HEK293 (cell line): ENCODE data around the gene SDC3.

ENCODE experiments used
- CTCF ChIA-PET: fragments of 350-600 bp; formaldehyde crosslinking; extraction: SDS; loops from one replicate; lab custom pipeline; 2021; ENCODE audit warnings: antibody characterized with exemption; lab: Yijun Ruan, JAX
- POLR2A ChIA-PET: fragments of 300-600 bp; formaldehyde crosslinking; extraction: SDS; loops from one replicate; lab custom pipeline; 2020; ENCODE audit warnings: antibody characterized with exemption, inconsistent platforms; lab: Yijun Ruan, JAX
- H3K27ac ChIP-seq: fragments of 200-500 bp; sonication (Bioruptor generic); 2 replicates; pipeline ENCODE4 v1.5.1; 2014; ENCODE audit warnings: low read depth, low read length, control low read depth, inconsistent platforms; ENCODE audit errors: extremely low read depth
- H3K36me3 ChIP-seq, 2 experiments: fragments of 200-500 bp in 1 of 2; sonication (Bioruptor generic) in 1 of 2; 1 replicate in 1 of 2; 2 replicates in 1 of 2; pipeline ENCODE4 v1.5.1; 2014 to 2017; ENCODE audit warnings: inconsistent platforms in 2 of 2, low read length in 2 of 2; ENCODE audit not compliant: control insufficient read depth in 2 of 2, insufficient read depth in 1 of 2
- H3K4me1 ChIP-seq: fragments of 200-500 bp; sonication (Bioruptor generic); 2 replicates; pipeline ENCODE4 v1.5.1; 2014; ENCODE audit warnings: mild to moderate bottlenecking, low read length, inconsistent platforms; ENCODE audit not compliant: control insufficient read depth, insufficient read depth
- H3K4me3 ChIP-seq: 2 replicates; pipeline ENCODE4 v1.5.1; 2011; ENCODE audit warnings: low read depth, mild to moderate bottlenecking, control low read depth, low read length, moderate library complexity
- H3K9me3 ChIP-seq: fragments of 200-500 bp; sonication (Bioruptor generic); 2 replicates; pipeline ENCODE4 v1.5.1; 2014; ENCODE audit warnings: low read depth, low read length, inconsistent platforms; ENCODE audit not compliant: control insufficient read depth, insufficient read depth
- GLIS2 ChIP-seq: fragments of 450-650 bp; formaldehyde crosslinking; IDR thresholded peaks from 2 replicates; pipeline ENCODE4 v1.5.1; 2016; ENCODE audit warnings: missing biosample characterization, missing genetic modification characterization
- KLF16 ChIP-seq: fragments of 450-650 bp; formaldehyde crosslinking; IDR thresholded peaks from 2 replicates; pipeline ENCODE4 v1.5.1; 2017; ENCODE audit warnings: missing biosample characterization, missing genetic modification characterization
- SCRT2 ChIP-seq: fragments of 450-650 bp; formaldehyde crosslinking; IDR thresholded peaks from 2 replicates; pipeline ENCODE4 v1.5.1; 2016; ENCODE audit warnings: missing biosample characterization, missing genetic modification characterization
- WT1 ChIP-seq: fragments of 450-650 bp; formaldehyde crosslinking; IDR thresholded peaks from 2 replicates; pipeline ENCODE4 v1.5.1; 2016; ENCODE audit warnings: missing biosample characterization, missing genetic modification characterization
- ZBTB17 ChIP-seq: fragments of 450-650 bp; formaldehyde crosslinking; IDR thresholded peaks from 2 replicates; pipeline ENCODE4 v1.5.1; 2016; ENCODE audit warnings: missing biosample characterization, missing genetic modification characterization
- ZBTB21 ChIP-seq: fragments of 450-650 bp; formaldehyde crosslinking; IDR thresholded peaks from 2 replicates; pipeline ENCODE4 v1.5.1; 2017; ENCODE audit warnings: missing biosample characterization, missing genetic modification characterization
- ZNF266 ChIP-seq: fragments of 450-650 bp; formaldehyde crosslinking; IDR thresholded peaks from 2 replicates; pipeline ENCODE4 v1.5.1; 2016; ENCODE audit warnings: missing biosample characterization, missing genetic modification characterization, low read depth
- ZNF292 ChIP-seq: fragments of 450-650 bp; formaldehyde crosslinking; IDR thresholded peaks from 2 replicates; pipeline ENCODE4 v1.5.1; 2016; ENCODE audit warnings: low read depth, missing biosample characterization, missing genetic modification characterization, borderline replicate concordance
- ZNF335 ChIP-seq: fragments of 450-650 bp; formaldehyde crosslinking; conservative IDR thresholded peaks from 2 replicates; pipeline ENCODE4 v1.5.1; 2016; ENCODE audit warnings: missing biosample characterization, missing genetic modification characterization
- ZNF548 ChIP-seq: fragments of 450-650 bp; formaldehyde crosslinking; IDR thresholded peaks from 2 replicates; pipeline ENCODE4 v1.5.1; 2016; ENCODE audit warnings: missing biosample characterization, missing genetic modification characterization
- ZNF555 ChIP-seq: fragments of 450-650 bp; formaldehyde crosslinking; conservative IDR thresholded peaks from 2 replicates; pipeline ENCODE4 v1.5.1; 2017; ENCODE audit warnings: missing biosample characterization, mild to moderate bottlenecking, missing genetic modification characterization, inconsistent platforms
- ZNF585B ChIP-seq: fragments of 450-650 bp; formaldehyde crosslinking; IDR thresholded peaks from 2 replicates; pipeline ENCODE4 v1.5.1; 2016; ENCODE audit warnings: missing biosample characterization, missing genetic modification characterization
- ZNF768 ChIP-seq: fragments of 450-650 bp; formaldehyde crosslinking; IDR thresholded peaks from 2 replicates; pipeline ENCODE4 v1.5.1; 2018; ENCODE audit warnings: missing biosample characterization, mild to moderate bottlenecking, missing genetic modification characterization
- ZNF777 ChIP-seq: fragments of 450-650 bp; formaldehyde crosslinking; IDR thresholded peaks from 2 replicates; pipeline ENCODE4 v1.5.1; 2017; ENCODE audit warnings: missing biosample characterization, missing genetic modification characterization, borderline replicate concordance
- TF ChIP-seq, protein P1 (sequence below): fragments of 450-650 bp; formaldehyde crosslinking; IDR thresholded peaks from 2 replicates; pipeline ENCODE4 v1.5.1; 2017; ENCODE audit warnings: missing biosample characterization, missing genetic modification characterization
- TF ChIP-seq, protein P2 (sequence below): fragments of 450-650 bp; formaldehyde crosslinking; IDR thresholded peaks from 2 replicates; pipeline ENCODE4 v1.5.1; 2016; ENCODE audit warnings: missing biosample characterization, missing genetic modification characterization
- TF ChIP-seq, protein P3 (sequence below): fragments of 450-650 bp; formaldehyde crosslinking; IDR thresholded peaks from 2 replicates; pipeline ENCODE4 v1.5.1; 2016; ENCODE audit warnings: missing biosample characterization, missing genetic modification characterization
- TF ChIP-seq, protein P4 (sequence below): fragments of 450-650 bp; formaldehyde crosslinking; conservative IDR thresholded peaks from 2 replicates; pipeline ENCODE4 v1.5.1; 2016; ENCODE audit warnings: low read depth, missing biosample characterization, missing genetic modification characterization

Gene SDC3

DNA sequence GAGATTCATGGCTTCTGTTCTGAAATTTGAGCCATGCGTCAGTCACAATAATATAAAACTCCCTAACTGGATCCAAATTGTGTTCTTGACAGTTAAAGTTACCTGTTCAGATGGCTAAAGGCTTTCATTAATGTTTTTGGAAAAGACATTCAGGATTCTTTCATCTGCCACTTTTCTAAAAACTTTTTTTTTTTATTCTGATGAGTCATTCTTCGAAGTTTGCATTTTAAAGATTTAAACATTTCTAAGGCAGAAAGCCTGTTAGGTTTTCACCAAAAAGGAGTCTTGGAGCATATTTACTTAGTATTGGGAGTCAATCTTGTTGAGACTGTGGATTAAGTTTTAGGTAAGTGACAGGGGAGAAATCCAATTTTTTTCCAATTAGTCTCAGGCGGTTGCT, 18.9 kb upstream of the SDC3 start:
- ChIA-PET CTCF (interaction anchor here (2.3 to 3.7 kb wide), 4 partner anchors 8 to 208 kb away, joined by 12 to 30 read pairs (median 20); no protein-coding TSS in a partner anchor), POLR2A (no interaction called here)
- Histone ChIP-seq H3K4me1 (no peaks in the 10 kb centered on the region), H3K36me3 (peaks cover 0 to 18% of the 10 kb centered on the region in 2 experiments; a peak in 1 of 3 replicates), H3K9me3 (no peaks in the 10 kb centered on the region), H3K4me3 (no peak overlapping the region), H3K27ac (no peak overlapping the region)
- TF ChIP-seq ZNF266 (tag by site-specific recombination) (no peak), WT1 (tag by site-specific recombination) (peak; percentile 88)
- TF ChIP-seq, protein P1, sequence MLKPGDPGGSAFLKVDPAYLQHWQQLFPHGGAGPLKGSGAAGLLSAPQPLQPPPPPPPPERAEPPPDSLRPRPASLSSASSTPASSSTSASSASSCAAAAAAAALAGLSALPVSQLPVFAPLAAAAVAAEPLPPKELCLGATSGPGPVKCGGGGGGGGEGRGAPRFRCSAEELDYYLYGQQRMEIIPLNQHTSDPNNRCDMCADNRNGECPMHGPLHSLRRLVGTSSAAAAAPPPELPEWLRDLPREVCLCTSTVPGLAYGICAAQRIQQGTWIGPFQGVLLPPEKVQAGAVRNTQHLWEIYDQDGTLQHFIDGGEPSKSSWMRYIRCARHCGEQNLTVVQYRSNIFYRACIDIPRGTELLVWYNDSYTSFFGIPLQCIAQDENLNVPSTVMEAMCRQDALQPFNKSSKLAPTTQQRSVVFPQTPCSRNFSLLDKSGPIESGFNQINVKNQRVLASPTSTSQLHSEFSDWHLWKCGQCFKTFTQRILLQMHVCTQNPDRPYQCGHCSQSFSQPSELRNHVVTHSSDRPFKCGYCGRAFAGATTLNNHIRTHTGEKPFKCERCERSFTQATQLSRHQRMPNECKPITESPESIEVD, result 0 out of 2 replicates have a peak, but pooled peaks have one; percentile 15

DNA sequence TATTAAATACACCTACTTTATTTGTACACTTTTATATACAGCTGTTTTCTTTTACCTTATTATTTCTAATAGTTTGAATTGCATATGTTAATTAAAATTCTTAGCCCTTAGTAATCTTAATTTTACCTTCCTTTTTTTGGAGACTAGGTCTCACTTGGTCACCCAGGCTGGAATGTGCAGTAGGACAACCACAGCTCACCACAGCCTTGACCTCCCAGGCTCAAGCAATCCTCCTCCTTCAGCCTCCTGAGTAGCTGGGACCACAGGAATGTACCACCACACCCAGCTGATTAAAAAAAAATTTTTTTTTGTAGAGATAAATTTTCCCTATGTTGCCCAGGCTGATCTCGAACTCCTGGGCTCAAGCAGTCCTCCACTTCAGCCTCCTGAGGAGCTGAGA, 15.0 kb upstream of the SDC3 start:
- Histone ChIP-seq H3K9me3 (no peaks in the 10 kb centered on the region), H3K27ac (no peak overlapping the region), H3K4me1 (no peaks in the 10 kb centered on the region), H3K36me3 (no peaks in the 10 kb centered on the region), H3K4me3 (no peak overlapping the region)
- POLR2A ChIA-PET, result no interaction called here
- TF ChIP-seq ZNF585B (tag by site-specific recombination) (no peak), ZNF555 (no peak)
- TF ChIP-seq, protein P2, sequence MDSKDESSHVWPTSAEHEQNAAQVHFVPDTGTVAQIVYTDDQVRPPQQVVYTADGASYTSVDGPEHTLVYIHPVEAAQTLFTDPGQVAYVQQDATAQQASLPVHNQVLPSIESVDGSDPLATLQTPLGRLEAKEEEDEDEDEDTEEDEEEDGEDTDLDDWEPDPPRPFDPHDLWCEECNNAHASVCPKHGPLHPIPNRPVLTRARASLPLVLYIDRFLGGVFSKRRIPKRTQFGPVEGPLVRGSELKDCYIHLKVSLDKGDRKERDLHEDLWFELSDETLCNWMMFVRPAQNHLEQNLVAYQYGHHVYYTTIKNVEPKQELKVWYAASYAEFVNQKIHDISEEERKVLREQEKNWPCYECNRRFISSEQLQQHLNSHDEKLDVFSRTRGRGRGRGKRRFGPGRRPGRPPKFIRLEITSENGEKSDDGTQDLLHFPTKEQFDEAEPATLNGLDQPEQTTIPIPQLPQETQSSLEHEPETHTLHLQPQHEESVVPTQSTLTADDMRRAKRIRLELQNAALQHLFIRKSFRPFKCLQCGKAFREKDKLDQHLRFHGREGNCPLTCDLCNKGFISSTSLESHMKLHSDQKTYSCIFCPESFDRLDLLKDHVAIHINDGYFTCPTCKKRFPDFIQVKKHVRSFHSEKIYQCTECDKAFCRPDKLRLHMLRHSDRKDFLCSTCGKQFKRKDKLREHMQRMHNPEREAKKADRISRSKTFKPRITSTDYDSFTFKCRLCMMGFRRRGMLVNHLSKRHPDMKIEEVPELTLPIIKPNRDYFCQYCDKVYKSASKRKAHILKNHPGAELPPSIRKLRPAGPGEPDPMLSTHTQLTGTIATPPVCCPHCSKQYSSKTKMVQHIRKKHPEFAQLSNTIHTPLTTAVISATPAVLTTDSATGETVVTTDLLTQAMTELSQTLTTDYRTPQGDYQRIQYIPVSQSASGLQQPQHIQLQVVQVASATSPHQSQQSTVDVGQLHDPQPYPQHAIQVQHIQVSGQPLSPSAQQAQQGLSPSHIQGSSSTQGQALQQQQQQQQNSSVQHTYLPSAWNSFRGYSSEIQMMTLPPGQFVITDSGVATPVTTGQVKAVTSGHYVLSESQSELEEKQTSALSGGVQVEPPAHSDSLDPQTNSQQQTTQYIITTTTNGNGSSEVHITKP, result 0 out of 2 replicates have a peak, but pooled peaks have one; percentile 19
- CTCF ChIA-PET, result interaction anchor here (0.6 to 7.4 kb wide), 11 partner anchors 10 to 1675 kb away, joined by 3 to 63 read pairs (median 3); no protein-coding TSS in a partner anchor

DNA sequence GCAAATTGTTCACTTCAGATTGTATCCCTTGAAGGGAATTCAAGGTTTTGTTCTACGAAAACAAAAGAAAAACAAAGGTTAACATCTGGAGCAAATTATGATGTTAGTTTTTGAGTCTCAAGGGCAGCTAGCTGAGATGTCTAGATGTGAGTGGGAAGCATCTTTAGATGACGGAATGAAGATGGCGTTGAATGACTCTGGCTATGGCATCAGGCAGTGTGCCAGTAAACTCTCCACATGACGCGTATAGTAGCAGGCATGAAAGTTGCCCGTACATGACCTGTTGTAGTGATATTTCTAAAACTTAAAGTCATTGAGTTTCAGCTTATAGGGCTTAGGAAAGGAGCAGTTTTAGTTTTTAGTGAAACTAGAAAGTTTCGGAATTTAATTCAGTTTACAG, 12.3 kb upstream of the SDC3 start:
- Histone ChIP-seq H3K4me1 (peaks cover 3% of the 10 kb centered on the region; the same call in 1 of the 2 replicates), H3K4me3 (no peak overlapping the region), H3K27ac (no peak overlapping the region), H3K9me3 (no peaks in the 10 kb centered on the region), H3K36me3 (no peaks in the 10 kb centered on the region)
- CTCF ChIA-PET, result interaction anchor here (0.6 to 7.4 kb wide), 7 partner anchors 10 to 730 kb away, joined by 3 to 63 read pairs (median 11); no protein-coding TSS in a partner anchor
- POLR2A ChIA-PET, result interaction anchor here (0.6 kb wide), 1 partner anchor 1252 kb away, joined by 3 read pairs; no protein-coding TSS in a partner anchor
- TF ChIP-seq ZNF548 (tag by site-specific recombination) (no peak), ZNF292 (tag by site-specific recombination) (no peak), ZBTB17 (tag by site-specific recombination) (peak; percentile 64), KLF16 (tag by site-specific recombination) (no peak), ZBTB21 (peak; percentile 54), GLIS2 (tag by site-specific recombination) (no peak), ZNF335 (tag by site-specific recombination) (peak; percentile 47; the same call in 1 of the 2 replicates), ZNF777 (no peak), SCRT2 (0 out of 2 replicates have a peak, but pooled peaks have one; percentile 25), ZNF768 (no peak)
- TF ChIP-seq, protein P3, sequence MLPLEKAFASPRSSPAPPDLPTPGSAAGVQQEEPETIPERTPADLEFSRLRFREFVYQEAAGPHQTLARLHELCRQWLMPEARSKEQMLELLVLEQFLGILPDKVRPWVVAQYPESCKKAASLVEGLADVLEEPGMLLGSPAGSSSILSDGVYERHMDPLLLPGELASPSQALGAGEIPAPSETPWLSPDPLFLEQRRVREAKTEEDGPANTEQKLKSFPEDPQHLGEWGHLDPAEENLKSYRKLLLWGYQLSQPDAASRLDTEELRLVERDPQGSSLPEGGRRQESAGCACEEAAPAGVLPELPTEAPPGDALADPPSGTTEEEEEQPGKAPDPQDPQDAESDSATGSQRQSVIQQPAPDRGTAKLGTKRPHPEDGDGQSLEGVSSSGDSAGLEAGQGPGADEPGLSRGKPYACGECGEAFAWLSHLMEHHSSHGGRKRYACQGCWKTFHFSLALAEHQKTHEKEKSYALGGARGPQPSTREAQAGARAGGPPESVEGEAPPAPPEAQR (tag by site-specific recombination), result no peak
- TF ChIP-seq, protein P4, sequence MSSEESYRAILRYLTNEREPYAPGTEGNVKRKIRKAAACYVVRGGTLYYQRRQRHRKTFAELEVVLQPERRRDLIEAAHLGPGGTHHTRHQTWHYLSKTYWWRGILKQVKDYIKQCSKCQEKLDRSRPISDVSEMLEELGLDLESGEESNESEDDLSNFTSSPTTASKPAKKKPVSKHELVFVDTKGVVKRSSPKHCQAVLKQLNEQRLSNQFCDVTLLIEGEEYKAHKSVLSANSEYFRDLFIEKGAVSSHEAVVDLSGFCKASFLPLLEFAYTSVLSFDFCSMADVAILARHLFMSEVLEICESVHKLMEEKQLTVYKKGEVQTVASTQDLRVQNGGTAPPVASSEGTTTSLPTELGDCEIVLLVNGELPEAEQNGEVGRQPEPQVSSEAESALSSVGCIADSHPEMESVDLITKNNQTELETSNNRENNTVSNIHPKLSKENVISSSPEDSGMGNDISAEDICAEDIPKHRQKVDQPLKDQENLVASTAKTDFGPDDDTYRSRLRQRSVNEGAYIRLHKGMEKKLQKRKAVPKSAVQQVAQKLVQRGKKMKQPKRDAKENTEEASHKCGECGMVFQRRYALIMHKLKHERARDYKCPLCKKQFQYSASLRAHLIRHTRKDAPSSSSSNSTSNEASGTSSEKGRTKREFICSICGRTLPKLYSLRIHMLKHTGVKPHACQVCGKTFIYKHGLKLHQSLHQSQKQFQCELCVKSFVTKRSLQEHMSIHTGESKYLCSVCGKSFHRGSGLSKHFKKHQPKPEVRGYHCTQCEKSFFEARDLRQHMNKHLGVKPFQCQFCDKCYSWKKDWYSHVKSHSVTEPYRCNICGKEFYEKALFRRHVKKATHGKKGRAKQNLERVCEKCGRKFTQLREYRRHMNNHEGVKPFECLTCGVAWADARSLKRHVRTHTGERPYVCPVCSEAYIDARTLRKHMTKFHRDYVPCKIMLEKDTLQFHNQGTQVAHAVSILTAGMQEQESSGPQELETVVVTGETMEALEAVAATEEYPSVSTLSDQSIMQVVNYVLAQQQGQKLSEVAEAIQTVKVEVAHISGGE (tag by site-specific recombination), result no peak
- TF ChIP-seq, protein P1, result peak; percentile 21; the same call in 1 of the 2 replicates
